GM12878 (cell line): ENCODE results near the gene RBMS3.

Source experiments
- BCL11A ChIP-seq: IDR thresholded peaks from 2 replicates; pipeline ENCODE4 v1.6.1; 2011; ENCODE audit warnings: low read depth, low read length
- CBX3 ChIP-seq: fragments of 200-600 bp; sonication (generic); IDR thresholded peaks from 2 replicates; pipeline ENCODE4 v1.6.1; 2016; ENCODE audit warnings: low read depth, borderline replicate concordance
- CEBPB ChIP-seq, 2 experiments: fragments of 150-350 bp in 1 of 2; IDR thresholded peaks; 2 replicates each; pipeline ENCODE4 v1.6.1; 2012 to 2014; ENCODE audit warnings: low read depth in 2 of 2, low read length in 2 of 2, borderline replicate concordance in 1 of 2, inconsistent platforms in 1 of 2
- MYB ChIP-seq: fragments of 150-350 bp; IDR thresholded peaks from 2 replicates; pipeline ENCODE4 v1.6.1; 2014; ENCODE audit warnings: mild to moderate bottlenecking, low read depth, low read length, borderline replicate concordance
- RAD21 ChIP-seq: IDR thresholded peaks from 2 replicates; pipeline ENCODE4 v1.6.1; 2011; ENCODE audit warnings: mild to moderate bottlenecking, low read depth, low read length, moderate library complexity; ENCODE audit not compliant: insufficient read depth
- TF ChIP-seq, protein P1 (sequence below), 3 experiments: IDR thresholded peaks in 2 of 3; conservative IDR thresholded peaks in 1 of 3; 2 replicates each; pipeline ENCODE4 v1.5.1; 2011; ENCODE audit warnings: low read depth in 3 of 3, low read length in 3 of 3, mild to moderate bottlenecking in 3 of 3, control low read depth in 2 of 3, moderate library complexity in 2 of 3, inconsistent platforms in 1 of 3, mixed read lengths in 1 of 3; ENCODE audit not compliant: control insufficient read depth in 2 of 3, insufficient read depth in 1 of 3; ENCODE audit errors: extremely low read depth in 1 of 3

DNA sequence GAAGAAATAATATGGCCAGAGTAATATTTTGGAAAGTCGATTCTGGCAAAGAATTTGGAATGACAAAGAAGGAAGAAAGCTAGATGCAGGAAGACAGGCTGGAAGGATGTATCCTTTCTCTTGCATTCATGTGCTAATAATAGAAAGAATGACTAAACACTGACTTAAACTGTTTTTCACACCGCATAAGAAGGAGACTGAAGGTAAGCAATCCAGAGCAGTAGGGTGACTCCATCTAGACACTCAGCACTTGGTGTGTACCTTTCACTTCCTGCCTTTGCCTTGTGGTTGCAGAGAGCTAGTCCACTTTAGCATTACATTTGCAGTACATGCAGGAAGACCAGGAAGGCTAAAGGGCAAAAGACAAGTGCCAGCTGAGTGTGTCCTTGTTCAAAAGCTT lies 234.6 kb downstream of the RBMS3 start:
- TF ChIP-seq, protein P1, sequence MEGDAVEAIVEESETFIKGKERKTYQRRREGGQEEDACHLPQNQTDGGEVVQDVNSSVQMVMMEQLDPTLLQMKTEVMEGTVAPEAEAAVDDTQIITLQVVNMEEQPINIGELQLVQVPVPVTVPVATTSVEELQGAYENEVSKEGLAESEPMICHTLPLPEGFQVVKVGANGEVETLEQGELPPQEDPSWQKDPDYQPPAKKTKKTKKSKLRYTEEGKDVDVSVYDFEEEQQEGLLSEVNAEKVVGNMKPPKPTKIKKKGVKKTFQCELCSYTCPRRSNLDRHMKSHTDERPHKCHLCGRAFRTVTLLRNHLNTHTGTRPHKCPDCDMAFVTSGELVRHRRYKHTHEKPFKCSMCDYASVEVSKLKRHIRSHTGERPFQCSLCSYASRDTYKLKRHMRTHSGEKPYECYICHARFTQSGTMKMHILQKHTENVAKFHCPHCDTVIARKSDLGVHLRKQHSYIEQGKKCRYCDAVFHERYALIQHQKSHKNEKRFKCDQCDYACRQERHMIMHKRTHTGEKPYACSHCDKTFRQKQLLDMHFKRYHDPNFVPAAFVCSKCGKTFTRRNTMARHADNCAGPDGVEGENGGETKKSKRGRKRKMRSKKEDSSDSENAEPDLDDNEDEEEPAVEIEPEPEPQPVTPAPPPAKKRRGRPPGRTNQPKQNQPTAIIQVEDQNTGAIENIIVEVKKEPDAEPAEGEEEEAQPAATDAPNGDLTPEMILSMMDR (IDR thresholded peaks at IDR 0.05 in 2 of 3, conservative IDR thresholded peaks at IDR 0.05 in 1 of 3; ENCODE audit: control insufficient read depth in 2 of 3, extremely low read depth in 1 of 3, insufficient read depth in 1 of 3, low read depth in 3 of 3, low read length in 3 of 3): no peak
- no peak for TF ChIP-seq CEBPB (IDR thresholded peaks at IDR 0.05; ENCODE audit: borderline replicate concordance in 1 of 2, low read depth in 2 of 2, low read length in 2 of 2)
- no peak for TF ChIP-seq CBX3
- TF ChIP-seq BCL11A: no peak
- TF ChIP-seq MYB: no peak
- no peak for TF ChIP-seq RAD21
